ENCODE results near the gene ENPP6.

GRCh38 chr4:184262901-184263300 is 45.2 kb upstream of the ENPP6 start:
- TF ChIP-seq EZH2 (optimal IDR thresholded peaks at IDR 0.05; ENCODE audit: low read depth, low read length) (no peak), EZH2phosphoT487 (IDR thresholded peaks at IDR 0.05; ENCODE audit: low read length) (no peak), CTCF (IDR thresholded peaks at IDR 0.05; ENCODE audit: low read length) (no peak)
